Tibial artery (tissue), 4 donors: ENCODE data around the gene BATF3.
A peak's percentile ranks its signal among the peaks of the same experiment; 100 is the strongest.

ENCODE experiments used
- DNase-seq, 2 donors: peaks; one replicate each; pipeline ENCODE4 v3.0.0-alpha.2; 2019
- H3K27ac ChIP-seq, 2 donors: fragments of 200-600 bp; sonication (generic) in 1 of 2; 1 replicate in 1 of 2; 2 replicates in 1 of 2; pipeline ENCODE4 v1.5.1; 2018 to 2019; ENCODE audit warnings: mild to moderate bottlenecking in 1 of 2
- H3K27me3 ChIP-seq, 2 donors: fragments of 200-600 bp; sonication (generic) in 1 of 2; one replicate each; pipeline versions ENCODE4 v1.5.1 to v1.6.0; 2016 to 2019
- H3K36me3 ChIP-seq, 3 donors: fragments of 200-600 bp; sonication (generic) in 2 of 3; one replicate each; pipeline ENCODE4 v1.5.1; 2016 to 2019; ENCODE audit warnings: mild to moderate bottlenecking in 2 of 3
- H3K4me1 ChIP-seq, 4 donors: fragments of 200-600 bp; sonication (generic) in 2 of 4; 1 replicate in 3 of 4; 2 replicates in 1 of 4; pipeline ENCODE4 v1.5.1; 2016 to 2019
- H3K4me3 ChIP-seq, 2 donors: fragments of 200-600 bp; sonication (generic) in 1 of 2; 1 replicate in 1 of 2; 2 replicates in 1 of 2; pipeline ENCODE4 v1.5.1; 2018 to 2019; ENCODE audit warnings: mild to moderate bottlenecking in 2 of 2
- H3K9me3 ChIP-seq, 3 donors: fragments of 200-600 bp; sonication (generic) in 1 of 3; one replicate each; pipeline ENCODE4 v1.5.1; 2016 to 2019
- intact Hi-C: fragments of 100-400 bp; cut with DNase I; formaldehyde crosslinking; loops from one replicate; pipeline ENCODE4 v1.15.0; 2023; ENCODE audit warnings: low total_unique reads
- TF ChIP-seq, protein P1 (sequence below), 2 experiments: fragments of 200-600 bp in 1 of 2; fragments of 450-650 bp in 1 of 2; IDR thresholded peaks; one replicate each; pipeline ENCODE4 v1.5.1; 2017 to 2019; ENCODE audit warnings: antibody characterized with exemption in 2 of 2, mild to moderate bottlenecking in 1 of 2, moderate library complexity in 1 of 2

BATF3 gene

DNA sequence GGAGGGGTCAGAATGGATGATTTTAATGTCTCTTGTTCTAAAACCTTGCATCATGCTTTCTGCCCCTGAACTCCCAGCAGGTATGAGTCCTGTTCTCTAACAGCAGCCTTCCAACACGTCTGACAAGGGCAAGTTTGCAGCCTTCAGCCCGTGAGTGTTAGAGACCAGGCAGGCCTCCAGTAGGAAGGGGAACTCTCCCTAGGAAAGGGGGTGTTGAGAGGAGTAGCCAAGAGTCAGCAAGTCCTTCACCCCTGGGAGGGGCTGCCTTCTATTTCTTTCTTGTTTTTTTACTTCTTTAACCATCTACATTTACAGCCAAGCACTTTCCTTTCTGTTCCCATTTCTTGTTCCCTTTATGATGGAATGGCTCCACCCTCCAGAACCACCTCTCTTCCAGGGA is 14.2 kb downstream of the BATF3 start:
- no peaks in the 10 kb centered on the region for H3K4me1 ChIP-seq

DNA sequence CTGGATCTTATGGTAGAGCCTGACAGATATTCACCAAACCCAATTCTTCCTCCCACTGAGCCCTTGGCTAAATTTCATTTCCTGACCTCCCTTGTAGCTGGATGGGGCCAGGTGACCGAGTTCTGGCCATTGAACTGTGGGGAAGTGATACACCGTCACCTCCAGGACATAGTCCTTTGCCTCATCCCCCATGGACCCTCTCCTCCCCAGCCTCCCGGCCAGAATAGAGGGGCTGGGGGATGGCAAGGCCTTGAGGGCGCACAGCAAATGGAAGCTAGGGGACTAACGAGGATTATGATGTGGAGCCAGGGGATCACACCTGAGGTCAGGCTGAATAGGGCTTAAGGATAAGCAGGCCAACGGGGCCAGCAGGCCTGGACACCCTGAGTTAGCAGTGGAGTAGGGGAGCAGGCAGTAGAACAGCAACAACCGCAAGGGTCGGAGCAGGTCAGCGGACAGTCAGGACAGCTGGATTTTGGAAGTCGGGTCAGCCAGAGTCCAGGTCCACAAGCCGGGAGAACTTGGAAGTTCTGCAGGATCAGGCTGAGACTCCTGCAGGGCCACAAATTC is 15.0 kb downstream of the BATF3 start:
- intact Hi-C loops: no loop called here
- Histone ChIP-seq H3K27me3 (peaks cover 0 to 4% of the 10 kb centered on the region in 2 donors), H3K27ac (no peak overlapping the region), H3K4me3 (no peak overlapping the region), H3K36me3 (no peaks in the 10 kb centered on the region), H3K9me3 (no peaks in the 10 kb centered on the region), H3K4me1 (no peaks in the 10 kb centered on the region)
- TF ChIP-seq, protein P1, sequence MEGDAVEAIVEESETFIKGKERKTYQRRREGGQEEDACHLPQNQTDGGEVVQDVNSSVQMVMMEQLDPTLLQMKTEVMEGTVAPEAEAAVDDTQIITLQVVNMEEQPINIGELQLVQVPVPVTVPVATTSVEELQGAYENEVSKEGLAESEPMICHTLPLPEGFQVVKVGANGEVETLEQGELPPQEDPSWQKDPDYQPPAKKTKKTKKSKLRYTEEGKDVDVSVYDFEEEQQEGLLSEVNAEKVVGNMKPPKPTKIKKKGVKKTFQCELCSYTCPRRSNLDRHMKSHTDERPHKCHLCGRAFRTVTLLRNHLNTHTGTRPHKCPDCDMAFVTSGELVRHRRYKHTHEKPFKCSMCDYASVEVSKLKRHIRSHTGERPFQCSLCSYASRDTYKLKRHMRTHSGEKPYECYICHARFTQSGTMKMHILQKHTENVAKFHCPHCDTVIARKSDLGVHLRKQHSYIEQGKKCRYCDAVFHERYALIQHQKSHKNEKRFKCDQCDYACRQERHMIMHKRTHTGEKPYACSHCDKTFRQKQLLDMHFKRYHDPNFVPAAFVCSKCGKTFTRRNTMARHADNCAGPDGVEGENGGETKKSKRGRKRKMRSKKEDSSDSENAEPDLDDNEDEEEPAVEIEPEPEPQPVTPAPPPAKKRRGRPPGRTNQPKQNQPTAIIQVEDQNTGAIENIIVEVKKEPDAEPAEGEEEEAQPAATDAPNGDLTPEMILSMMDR (IDR thresholded peaks at IDR 0.05): no peak
- DNase-seq: no peak

More for the DNA sequence above, 14.2 kb downstream of the BATF3 start:
- intact Hi-C loops: no loop called here
- H3K4me3 ChIP-seq: no peak overlapping the region
- H3K27ac ChIP-seq: no peak overlapping the region
- no peak for DNase-seq
- TF ChIP-seq, protein P1 (IDR thresholded peaks at IDR 0.05): no peak
- H3K27me3 ChIP-seq: peaks cover 0 to 4% of the 10 kb centered on the region in 2 donors
- no peaks in the 10 kb centered on the region for H3K36me3 ChIP-seq
- H3K9me3 ChIP-seq: no peaks in the 10 kb centered on the region

DNA sequence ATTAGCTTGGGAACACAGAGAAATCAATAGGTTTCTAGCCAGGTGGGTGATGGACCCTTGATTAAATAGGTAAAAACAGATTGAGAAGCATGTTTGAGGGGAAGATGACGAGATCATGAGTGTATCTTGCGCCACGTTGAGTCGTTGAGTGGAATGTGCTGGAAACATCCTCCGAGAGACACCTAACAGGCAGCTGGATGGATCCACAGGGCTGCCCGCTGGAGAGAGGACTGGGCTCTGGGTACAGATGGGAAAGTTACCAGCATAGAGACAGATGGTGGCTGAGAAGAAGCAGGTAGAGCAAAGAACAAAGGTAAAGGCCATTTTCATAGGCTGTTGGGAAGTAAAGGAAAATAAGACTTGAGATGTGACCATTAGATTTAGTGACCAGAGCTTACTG is 15.6 kb downstream of the BATF3 start:
- H3K4me1 ChIP-seq: no peaks in the 10 kb centered on the region
- H3K27ac ChIP-seq: no peak overlapping the region
- intact Hi-C loops: no loop called here
- H3K27me3 ChIP-seq: peaks cover 0 to 4% of the 10 kb centered on the region in 2 donors
- no peaks in the 10 kb centered on the region for H3K36me3 ChIP-seq
- no peak overlapping the region for H3K4me3 ChIP-seq
- DNase-seq: no peak
- no peaks in the 10 kb centered on the region for H3K9me3 ChIP-seq
- TF ChIP-seq, protein P1 (IDR thresholded peaks at IDR 0.05): no peak

GRCh38 chr1:212683357-212683722 is 16.3 kb downstream of the BATF3 start:
- no peak overlapping the region for H3K4me3 ChIP-seq
- DNase-seq: peak in 1 of 2 donors; percentile 35
- H3K27me3 ChIP-seq: peaks cover 0 to 4% of the 10 kb centered on the region in 2 donors
- H3K27ac ChIP-seq: no peak overlapping the region
- no peaks in the 10 kb centered on the region for H3K36me3 ChIP-seq
- TF ChIP-seq, protein P1 (IDR thresholded peaks at IDR 0.05): no peak
- no peaks in the 10 kb centered on the region for H3K4me1 ChIP-seq
- intact Hi-C loops: no loop called here
- no peaks in the 10 kb centered on the region for H3K9me3 ChIP-seq

DNA sequence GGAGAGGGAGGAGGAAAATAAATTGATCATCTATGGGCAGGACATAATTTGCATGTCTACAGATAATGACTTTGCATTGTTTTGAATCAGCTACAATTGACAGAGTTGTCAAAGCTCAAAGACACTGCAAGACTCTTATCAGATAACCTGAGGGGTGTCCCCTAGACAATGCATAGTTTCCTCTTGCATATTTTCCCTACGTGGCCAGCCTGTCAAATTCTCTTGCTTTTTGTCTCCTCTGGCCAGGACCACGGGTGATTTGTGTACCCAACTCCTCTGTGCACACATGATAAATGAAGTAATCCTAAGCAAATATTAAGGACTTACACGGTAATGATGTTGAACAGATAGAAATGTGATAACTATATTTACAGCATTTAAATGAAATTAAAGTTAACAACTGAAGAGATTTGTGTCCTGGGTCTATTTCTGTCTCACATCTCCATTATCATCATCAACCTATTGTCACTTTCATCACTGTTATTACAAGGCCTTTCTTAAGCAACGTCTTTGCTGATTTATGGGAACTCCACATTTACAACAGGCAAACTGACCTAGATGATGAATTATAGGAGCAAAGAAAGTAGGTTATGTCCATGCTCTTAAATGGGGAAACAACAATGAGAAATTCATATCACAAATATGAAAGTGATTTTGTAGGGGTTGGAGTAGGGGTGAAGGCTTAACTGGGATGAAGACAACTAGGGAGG is 18.8 kb downstream of the BATF3 start:
- Histone ChIP-seq H3K27ac (no peak overlapping the region), H3K27me3 (peaks cover 0 to 4% of the 10 kb centered on the region in 2 donors), H3K4me3 (no peak overlapping the region), H3K36me3 (no peaks in the 10 kb centered on the region), H3K4me1 (no peaks in the 10 kb centered on the region), H3K9me3 (no peaks in the 10 kb centered on the region)
- TF ChIP-seq, protein P1 (IDR thresholded peaks at IDR 0.05): no peak
- DNase-seq: no peak
- intact Hi-C loops: no loop called here
